Endothelial cell of umbilical vein (primary cell): Measurements from ENCODE around the gene GRK4.

Experiments used
- EZH2 ChIP-seq: IDR thresholded peaks from 2 replicates; pipeline ENCODE4 v1.6.1; 2012; ENCODE audit warnings: borderline replicate concordance, low read depth, mild to moderate bottlenecking, moderate library complexity, low read length, inconsistent platforms; ENCODE audit not compliant: severe bottlenecking
- FOS ChIP-seq: IDR thresholded peaks from 2 replicates; pipeline ENCODE4 v1.6.1; 2011; ENCODE audit warnings: mild to moderate bottlenecking, low read length, moderate library complexity, borderline replicate concordance; ENCODE audit not compliant: insufficient read depth
- GATA2 ChIP-seq: IDR thresholded peaks from 2 replicates; pipeline ENCODE4 v1.7.0; 2011; ENCODE audit warnings: low read depth, mild to moderate bottlenecking, moderate library complexity, mixed read lengths, low read length; ENCODE audit not compliant: insufficient read length, insufficient read depth
- POLR2AphosphoS5 ChIP-seq: IDR thresholded peaks from 2 replicates; pipeline ENCODE4 v1.6.1; 2012; ENCODE audit warnings: low read depth, mild to moderate bottlenecking, control low read depth, low read length, moderate library complexity; ENCODE audit not compliant: insufficient read depth
- TF ChIP-seq, protein P1 (sequence below), 2 donors: IDR thresholded peaks; 1 replicate in 1 of 2; 2 replicates in 1 of 2; pipeline ENCODE4 v1.5.1; 2011; ENCODE audit warnings: low read length in 2 of 2, mild to moderate bottlenecking in 2 of 2, moderate library complexity in 2 of 2, control low read depth in 1 of 2, inconsistent platforms in 1 of 2, low read depth in 1 of 2; ENCODE audit not compliant: insufficient read depth in 1 of 2; ENCODE audit errors: extremely low read depth in 1 of 2
- TF ChIP-seq, protein P2 (sequence below): IDR thresholded peaks from 2 replicates; pipeline ENCODE4 v1.6.1; 2011; ENCODE audit not compliant: insufficient read depth, insufficient read length

DNA sequence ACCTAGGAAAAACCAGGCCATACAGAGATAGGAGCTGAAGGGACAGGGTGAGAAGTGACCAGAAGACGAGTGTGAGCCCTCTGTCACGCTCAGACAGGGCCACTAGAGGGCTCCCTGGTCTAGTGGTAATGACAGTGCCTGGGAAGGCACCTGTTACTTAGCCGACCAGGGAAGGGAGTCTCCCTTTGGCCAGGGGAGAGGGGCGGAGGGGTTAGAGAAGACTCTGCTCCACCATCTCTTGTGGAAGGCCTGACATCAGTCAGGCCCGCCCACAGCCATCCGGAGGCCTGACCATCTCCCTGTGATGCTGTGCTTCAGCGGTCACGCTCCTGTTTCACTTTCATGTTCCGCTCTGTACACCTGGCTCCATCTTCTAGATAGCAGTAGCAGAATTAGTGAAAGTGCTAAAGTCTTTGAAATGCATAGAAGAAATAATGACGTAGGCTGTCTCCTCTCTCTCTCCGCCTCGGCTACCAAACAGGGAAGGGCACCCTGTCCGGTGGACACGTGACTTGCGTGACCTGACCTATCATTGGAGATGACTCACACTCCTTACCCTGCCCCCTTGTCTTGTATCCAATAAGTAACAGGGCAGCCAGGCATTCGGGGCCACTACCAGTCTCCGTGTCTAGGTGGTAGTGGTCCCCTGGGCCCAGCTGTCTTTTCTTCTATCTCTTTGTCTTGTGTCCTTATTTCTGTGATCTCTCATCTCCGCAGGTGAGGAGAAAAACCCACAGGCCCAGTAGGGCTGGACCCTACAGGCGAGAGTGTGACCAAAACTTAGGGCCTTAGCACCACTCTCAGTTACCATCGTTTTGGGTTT lies 84.3 kb downstream of the GRK4 start:
- TF ChIP-seq, protein P1, sequence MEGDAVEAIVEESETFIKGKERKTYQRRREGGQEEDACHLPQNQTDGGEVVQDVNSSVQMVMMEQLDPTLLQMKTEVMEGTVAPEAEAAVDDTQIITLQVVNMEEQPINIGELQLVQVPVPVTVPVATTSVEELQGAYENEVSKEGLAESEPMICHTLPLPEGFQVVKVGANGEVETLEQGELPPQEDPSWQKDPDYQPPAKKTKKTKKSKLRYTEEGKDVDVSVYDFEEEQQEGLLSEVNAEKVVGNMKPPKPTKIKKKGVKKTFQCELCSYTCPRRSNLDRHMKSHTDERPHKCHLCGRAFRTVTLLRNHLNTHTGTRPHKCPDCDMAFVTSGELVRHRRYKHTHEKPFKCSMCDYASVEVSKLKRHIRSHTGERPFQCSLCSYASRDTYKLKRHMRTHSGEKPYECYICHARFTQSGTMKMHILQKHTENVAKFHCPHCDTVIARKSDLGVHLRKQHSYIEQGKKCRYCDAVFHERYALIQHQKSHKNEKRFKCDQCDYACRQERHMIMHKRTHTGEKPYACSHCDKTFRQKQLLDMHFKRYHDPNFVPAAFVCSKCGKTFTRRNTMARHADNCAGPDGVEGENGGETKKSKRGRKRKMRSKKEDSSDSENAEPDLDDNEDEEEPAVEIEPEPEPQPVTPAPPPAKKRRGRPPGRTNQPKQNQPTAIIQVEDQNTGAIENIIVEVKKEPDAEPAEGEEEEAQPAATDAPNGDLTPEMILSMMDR (IDR thresholded peaks at IDR 0.05; ENCODE audit: extremely low read depth in 1 of 2, insufficient read depth in 1 of 2, low read depth in 1 of 2, low read length in 2 of 2): peak; percentile 52 to 79
- TF ChIP-seq, protein P2, sequence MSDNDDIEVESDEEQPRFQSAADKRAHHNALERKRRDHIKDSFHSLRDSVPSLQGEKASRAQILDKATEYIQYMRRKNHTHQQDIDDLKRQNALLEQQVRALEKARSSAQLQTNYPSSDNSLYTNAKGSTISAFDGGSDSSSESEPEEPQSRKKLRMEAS: no peak
- TF ChIP-seq GATA2 (no peak), EZH2 (no peak), POLR2AphosphoS5 (no peak), FOS (no peak)
